VCaP (cell line): Measurements from ENCODE around the gene MARK3.
A peak's percentile ranks its signal among the peaks of the same experiment; 100 is the strongest.

Experiments used
- H3K27ac ChIP-seq: fragments of 450-650 bp; 2 replicates; pipeline ENCODE4 v1.5.1; 2017
- CTCF ChIP-seq: fragments of 450-650 bp; conservative IDR thresholded peaks from 2 replicates; pipeline ENCODE4 v1.5.1; 2017; ENCODE audit warnings: mild to moderate bottlenecking, moderate library complexity

The MARK3 gene

GRCh38 chr14:103495854-103496253, 110.6 kb downstream of the MARK3 start:
- no peak for TF ChIP-seq CTCF
- no peak overlapping the region for H3K27ac ChIP-seq

GRCh38 chr14:103496776-103497175, 111.6 kb downstream of the MARK3 start:
- no peak overlapping the region for H3K27ac ChIP-seq
- TF ChIP-seq CTCF = no peak

GRCh38 chr14:103499709-103500108, 114.5 kb downstream of the MARK3 start:
- peak overlapping the region; percentile 59 for H3K27ac ChIP-seq
- no peak for TF ChIP-seq CTCF

- peak overlapping the region; percentile 59 for H3K27ac ChIP-seq
- TF ChIP-seq CTCF = peak; percentile 96
Measured at GRCh38 chr14:103500148-103500990, 115.2 kb downstream of the MARK3 start.

- peak overlapping the region; percentile 59 for H3K27ac ChIP-seq
- TF ChIP-seq CTCF = no peak
Measured at GRCh38 chr14:103501041-103501870, 116.0 kb downstream of the MARK3 start.

GRCh38 chr14:103501921-103502669, 116.9 kb downstream of the MARK3 start:
- TF ChIP-seq CTCF = no peak
- H3K27ac ChIP-seq = peak overlapping the region; percentile 59

GRCh38 chr14:103502877-103503276, 117.7 kb downstream of the MARK3 start:
- TF ChIP-seq CTCF = no peak
- no peak overlapping the region for H3K27ac ChIP-seq
